Retinal pigment epithelial cell (primary cell): Measurements from ENCODE around the gene FBXL19.

ENCODE experiments used
- DNase-seq: peaks from one replicate; pipeline ENCODE4 v3.0.0-alpha.2; 2010; ENCODE audit warnings: low read depth
- H3K4me3 ChIP-seq: 2 replicates; pipeline ENCODE4 v1.5.1; 2011; ENCODE audit warnings: mild to moderate bottlenecking, low read length, control low read depth, moderate library complexity
- TF ChIP-seq, protein P1 (sequence below): conservative IDR thresholded peaks from 2 replicates; pipeline ENCODE4 v1.5.1; 2011; ENCODE audit warnings: low read depth, low read length, control low read depth, inconsistent platforms

FBXL19 gene

GRCh38 chr16:30974348-30974747, 51.0 kb downstream of the FBXL19 start:
- TF ChIP-seq, protein P1, sequence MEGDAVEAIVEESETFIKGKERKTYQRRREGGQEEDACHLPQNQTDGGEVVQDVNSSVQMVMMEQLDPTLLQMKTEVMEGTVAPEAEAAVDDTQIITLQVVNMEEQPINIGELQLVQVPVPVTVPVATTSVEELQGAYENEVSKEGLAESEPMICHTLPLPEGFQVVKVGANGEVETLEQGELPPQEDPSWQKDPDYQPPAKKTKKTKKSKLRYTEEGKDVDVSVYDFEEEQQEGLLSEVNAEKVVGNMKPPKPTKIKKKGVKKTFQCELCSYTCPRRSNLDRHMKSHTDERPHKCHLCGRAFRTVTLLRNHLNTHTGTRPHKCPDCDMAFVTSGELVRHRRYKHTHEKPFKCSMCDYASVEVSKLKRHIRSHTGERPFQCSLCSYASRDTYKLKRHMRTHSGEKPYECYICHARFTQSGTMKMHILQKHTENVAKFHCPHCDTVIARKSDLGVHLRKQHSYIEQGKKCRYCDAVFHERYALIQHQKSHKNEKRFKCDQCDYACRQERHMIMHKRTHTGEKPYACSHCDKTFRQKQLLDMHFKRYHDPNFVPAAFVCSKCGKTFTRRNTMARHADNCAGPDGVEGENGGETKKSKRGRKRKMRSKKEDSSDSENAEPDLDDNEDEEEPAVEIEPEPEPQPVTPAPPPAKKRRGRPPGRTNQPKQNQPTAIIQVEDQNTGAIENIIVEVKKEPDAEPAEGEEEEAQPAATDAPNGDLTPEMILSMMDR = no peak
- no peak overlapping the region for H3K4me3 ChIP-seq
- DNase-seq = no peak

DNA sequence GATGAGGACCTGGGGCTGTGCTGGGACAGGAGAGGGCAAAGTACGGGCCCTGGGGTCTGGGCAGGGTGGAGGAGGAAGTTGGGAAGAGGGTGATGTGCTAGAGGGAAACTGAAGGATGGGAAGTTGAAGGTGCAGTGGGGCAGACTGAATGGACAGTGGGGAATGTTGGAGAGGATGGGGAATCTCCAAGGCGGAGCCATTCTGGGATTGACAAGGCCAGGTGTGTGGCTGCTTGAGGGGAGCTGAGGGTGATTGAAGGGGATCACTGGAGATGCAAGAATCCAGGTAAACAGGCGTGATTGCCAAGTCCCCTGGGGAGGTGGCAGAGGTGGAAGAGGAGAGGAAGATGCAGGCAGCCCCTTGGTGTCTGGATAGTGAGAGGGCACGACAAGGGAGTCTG, 53.1 kb downstream of the FBXL19 start:
- TF ChIP-seq, protein P1 = no peak
- DNase-seq = no peak
- H3K4me3 ChIP-seq = no peak overlapping the region

GRCh38 chr16:30977502-30977901, 54.1 kb downstream of the FBXL19 start:
- no peak for DNase-seq
- H3K4me3 ChIP-seq = no peak overlapping the region
- TF ChIP-seq, protein P1 = peak; percentile 54

GRCh38 chr16:30979170-30980022, 56.0 kb downstream of the FBXL19 start:
- TF ChIP-seq, protein P1 = no peak

GRCh38 chr16:30980023-30980371, 56.6 kb downstream of the FBXL19 start:
- DNase-seq = no peak
- H3K4me3 ChIP-seq = no peak overlapping the region
- TF ChIP-seq, protein P1 = no peak

More at GRCh38 chr16:30979170-30980022, 56.0 kb downstream of the FBXL19 start:
- DNase-seq = no peak
- no peak overlapping the region for H3K4me3 ChIP-seq

- no peak for DNase-seq
These were observed 57.1 kb downstream of the FBXL19 start for GRCh38 chr16:30980434-30980833.

GRCh38 chr16:30980959-30981358, 57.6 kb downstream of the FBXL19 start:
- DNase-seq = no peak
- H3K4me3 ChIP-seq = no peak overlapping the region
- TF ChIP-seq, protein P1 = no peak

More at GRCh38 chr16:30980434-30980833, 57.1 kb downstream of the FBXL19 start:
- TF ChIP-seq, protein P1 = no peak
- H3K4me3 ChIP-seq = no peak overlapping the region
